Astrocyte of the cerebellum (primary cell): ENCODE results near the gene KCNA5.

Experiments
- DNase-seq: peaks from one replicate; pipeline ENCODE4 v3.0.0-alpha.2; 2011; ENCODE audit warnings: low read depth
- H3K4me3 ChIP-seq: 2 replicates; pipeline ENCODE4 v1.5.1; 2011; ENCODE audit warnings: mild to moderate bottlenecking, low read depth, low read length, moderate library complexity
- CTCF ChIP-seq: IDR thresholded peaks from 2 replicates; pipeline ENCODE4 v1.5.1; 2012; ENCODE audit warnings: low read length, low read depth, moderate library complexity, mild to moderate bottlenecking; ENCODE audit errors: missing control alignments
- in situ Hi-C: cut with HindIII; loops from 2 replicates; pipeline ENCODE4 v1.10.0; 2017; ENCODE audit warnings: low sequenced_read_pairs

KCNA5 gene

GRCh38 chr12:5032821-5033220, 10.9 kb upstream of the KCNA5 start:
- H3K4me3 ChIP-seq, result no peak overlapping the region

GRCh38 chr12:5033883-5034282, 9.8 kb upstream of the KCNA5 start:
- in situ Hi-C loops, result no loop called here
- no peak overlapping the region for H3K4me3 ChIP-seq
- DNase-seq, result no peak
- no peak for TF ChIP-seq CTCF

More at GRCh38 chr12:5032821-5033220, 10.9 kb upstream of the KCNA5 start:
- TF ChIP-seq CTCF, result no peak
- in situ Hi-C loops, result no loop called here
- no peak for DNase-seq

GRCh38 chr12:5034603-5035002, 9.1 kb upstream of the KCNA5 start:
- in situ Hi-C loops, result no loop called here
- no peak overlapping the region for H3K4me3 ChIP-seq
- TF ChIP-seq CTCF, result no peak
- DNase-seq, result no peak

- DNase-seq, result no peak
- no peak overlapping the region for H3K4me3 ChIP-seq
- in situ Hi-C loops, result no loop called here
- no peak for TF ChIP-seq CTCF
Observed at GRCh38 chr12:5035618-5036017, 8.1 kb upstream of the KCNA5 start.

GRCh38 chr12:5036031-5036430, 7.6 kb upstream of the KCNA5 start:
- no peak overlapping the region for H3K4me3 ChIP-seq
- in situ Hi-C loops, result no loop called here
- no peak for TF ChIP-seq CTCF
- DNase-seq, result no peak

- in situ Hi-C loops, result no loop called here
- H3K4me3 ChIP-seq, result no peak overlapping the region
- no peak for DNase-seq
- TF ChIP-seq CTCF, result no peak
Observed at GRCh38 chr12:5037795-5038357, 5.8 kb upstream of the KCNA5 start.
